ENCODE results near the gene FOSL1.

GRCh38 chr11:65917077-65917433 lies 16.9 kb upstream of the FOSL1 start:
- TF ChIP-seq POLR2A (IDR thresholded peaks at IDR 0.05; ENCODE audit: low read depth, low read length): no peak
- TF ChIP-seq POLR2AphosphoS5 (IDR thresholded peaks at IDR 0.05; ENCODE audit: low read depth, low read length): no peak
- no peak for TF ChIP-seq POU2F2 (IDR thresholded peaks at IDR 0.05; ENCODE audit: low read depth, low read length)
- no peak for TF ChIP-seq SPI1 (IDR thresholded peaks at IDR 0.05; ENCODE audit: low read depth, low read length)
